GM12878 (cell line): ENCODE results near the gene VSTM4. TPM values are rescaled to one million over a fixed set of nuclear protein-coding genes. Genes with fewer than 3 reads are reported as not detected.

ENCODE experiments used
- ATAC-seq: fragments of 200-7000 bp; cut with Tn5 transposase; 3 replicates; pipeline ENCODE4 v1.9.1; 2020; ENCODE audit warnings: mild to moderate bottlenecking, moderate library complexity
- BruUV-seq: library from RNA; stranded (reverse); fragments of 400-500 nt; replicated peaks from 2 replicates; lab custom pipeline; 2021; lab: Mats Ljungman, UMichigan
- CTCF ChIA-PET: fragments of 300-600 bp; sonication (Branson Sonifier 250); formaldehyde crosslinking; extraction: SDS; loops from one replicate; lab custom pipeline; 2021; ENCODE audit warnings: inconsistent platforms; lab: Yijun Ruan, JAX
- POLR2A ChIA-PET: fragments of 350-600 bp; formaldehyde crosslinking; extraction: SDS; loops from one replicate; lab custom pipeline; 2021; ENCODE audit warnings: inconsistent platforms; lab: Charles Lee
- RAD21 ChIA-PET: fragments of 300-600 bp; sonication (Branson Sonifier 250); formaldehyde crosslinking; loops from one replicate; lab custom pipeline; 2023; ENCODE audit warnings: antibody characterized with exemption; ENCODE audit not compliant: unreplicated experiment; lab: Charles Lee
- SMC1A ChIA-PET: fragments of 300-600 bp; sonication (Branson Sonifier 250); formaldehyde crosslinking; loops from one replicate; lab custom pipeline; 2023; ENCODE audit not compliant: unreplicated experiment, uncharacterized antibody; lab: Charles Lee
- DNase-seq: peaks from one replicate; pipeline ENCODE4 v3.0.0-alpha.2; 2011; ENCODE audit warnings: low read depth, low spot score
- FAIRE-seq: peaks from 3 replicates; lab custom pipeline; 2011; peaks lifted over from hg19 to GRCh38; lab: Jason Lieb, UNC
- H2AFZ ChIP-seq: 2 replicates; pipeline ENCODE4 v1.6.0; 2011; ENCODE audit warnings: low read depth, low read length, control low read depth; ENCODE audit not compliant: control insufficient read depth
- H3K27ac ChIP-seq: 2 replicates; pipeline ENCODE4 v1.5.1; 2011; ENCODE audit warnings: control low read depth; ENCODE audit not compliant: control insufficient read depth, insufficient read depth
- H3K27me3 ChIP-seq, 2 experiments: replicated peaks in 1 of 2; 2 replicates each; pipeline versions ENCODE4 v1.6.0 to v1.6.1; 2011; ENCODE audit warnings: low read length in 1 of 2; ENCODE audit not compliant: control insufficient read depth in 2 of 2, insufficient read depth in 2 of 2
- H3K36me3 ChIP-seq, 2 experiments: 2 replicates each; pipeline ENCODE4 v1.5.1; 2011; ENCODE audit warnings: low read length in 1 of 2; ENCODE audit not compliant: control insufficient read depth in 2 of 2, insufficient read depth in 2 of 2
- H3K4me1 ChIP-seq: 2 replicates; pipeline ENCODE4 v1.6.1; 2011; ENCODE audit warnings: mild to moderate bottlenecking, low read length, moderate library complexity, mixed read lengths; ENCODE audit not compliant: control insufficient read depth, insufficient read depth
- H3K4me2 ChIP-seq: 2 replicates; pipeline ENCODE4 v1.6.0; 2011; ENCODE audit warnings: control low read depth; ENCODE audit not compliant: control insufficient read depth, insufficient read depth
- H3K4me3 ChIP-seq: fragments of 200-600 bp; sonication (generic); 2 replicates; pipeline ENCODE4 v1.5.1; 2016
- H3K79me2 ChIP-seq: 2 replicates; pipeline ENCODE4 v1.6.0; 2011; ENCODE audit warnings: low read length; ENCODE audit not compliant: control insufficient read depth, insufficient read depth
- H3K9ac ChIP-seq: 2 replicates; pipeline ENCODE4 v1.8.0; 2011; ENCODE audit warnings: low read length, control low read depth, mixed read lengths; ENCODE audit not compliant: control insufficient read depth, insufficient read depth
- H3K9me3 ChIP-seq: replicated peaks from 3 replicates; pipeline ENCODE4 v1.5.1; 2011; ENCODE audit warnings: mild to moderate bottlenecking, low read length; ENCODE audit not compliant: control insufficient read depth, insufficient read depth
- H4K20me1 ChIP-seq: 2 replicates; pipeline ENCODE4 v1.6.0; 2011; ENCODE audit not compliant: control insufficient read depth, insufficient read depth
- CREB1 ChIP-seq: IDR thresholded peaks from 2 replicates; pipeline ENCODE4 v1.6.1; 2012; ENCODE audit warnings: low read depth, mild to moderate bottlenecking, inconsistent platforms
- JUNB ChIP-seq: IDR thresholded peaks from 2 replicates; pipeline ENCODE4 v1.6.1; 2016; ENCODE audit warnings: antibody characterized with exemption, mild to moderate bottlenecking
- KLF5 ChIP-seq: fragments of 450-650 bp; IDR thresholded peaks from 2 replicates; pipeline ENCODE4 v1.6.1; 2014; ENCODE audit warnings: mild to moderate bottlenecking; ENCODE audit not compliant: partially characterized antibody
- NFIC ChIP-seq: IDR thresholded peaks from 2 replicates; pipeline ENCODE4 v1.6.1; 2012; ENCODE audit warnings: low read depth, mild to moderate bottlenecking, inconsistent platforms, low read length, moderate library complexity
- PRDM15 ChIP-seq: fragments of 450-650 bp; formaldehyde crosslinking; IDR thresholded peaks from 2 replicates; pipeline ENCODE4 v1.4.0; 2020; ENCODE audit warnings: mild to moderate bottlenecking, moderate library complexity
- RB1 ChIP-seq: fragments of 450-650 bp; formaldehyde crosslinking; IDR thresholded peaks from 2 replicates; pipeline ENCODE4 v1.6.1; 2017; ENCODE audit warnings: mild to moderate bottlenecking, borderline replicate concordance
- RELB ChIP-seq: fragments of 450-650 bp; IDR thresholded peaks from 2 replicates; pipeline ENCODE4 v1.6.1; 2017; ENCODE audit warnings: low read depth, mild to moderate bottlenecking, moderate library complexity
- SREBF1 ChIP-seq: IDR thresholded peaks from 2 replicates; pipeline ENCODE4 v1.6.1; 2012; ENCODE audit warnings: mild to moderate bottlenecking, low read length
- ZBTB40 ChIP-seq: fragments of 450-650 bp; IDR thresholded peaks from 2 replicates; pipeline ENCODE4 v1.6.1; 2016; ENCODE audit warnings: mild to moderate bottlenecking, moderate library complexity, borderline replicate concordance
- ZNF592 ChIP-seq: fragments of 450-650 bp; IDR thresholded peaks from 2 replicates; pipeline ENCODE4 v1.6.1; 2017; ENCODE audit warnings: mild to moderate bottlenecking, moderate library complexity
- WGBS: methylation state at CpG from one replicate; pipeline ENCODE4 v1.1.6; 2016; ENCODE audit warnings: low lambda C conversion rate; ENCODE audit not compliant: insufficient replicate concordance, insufficient coverage; ENCODE audit errors: missing lambda C conversion rate; 5-methylcytosine and 5-hydroxymethylcytosine counted together
- in situ Hi-C: fragments of 300-500 bp; cut with MboI; formaldehyde crosslinking; loops from 9 replicates; pipeline ENCODE4 v1.14.3; 2018; ENCODE audit warnings: mixed read lengths
- intact Hi-C: fragments of 100-400 bp; cut with micrococcal nuclease; formaldehyde crosslinking; loops from one replicate; pipeline ENCODE4 v1.14.2; 2022; ENCODE audit not compliant: unreplicated experiment
- polyA plus RNA-seq, 11 experiments: library from polyadenylated mRNA; depleted of rRNA in 4 of 11; unstranded in 6 of 11; stranded (reverse) in 5 of 11; fragments of >200 nt; fragmentation: Nextera tagmentation in 4 of 11; fragmentation: Illumina TruSeq in 1 of 11; extraction: Ambion mirVana in 4 of 11; extraction: Trizol in 1 of 11; gene quantifications; 1 replicate in 1 of 11; 2 replicates in 10 of 11; pipeline versions ENCODE4 v1.2.1 to v1.2.3, GENCODE V29; 2011 to 2016; ENCODE audit warnings: inconsistent platforms in 2 of 11, missing spikeins in 2 of 11, low read depth in 1 of 11
- total RNA-seq, 4 experiments: library from RNA; depleted of rRNA in 3 of 4; stranded (reverse); fragments of >200 nt in 3 of 4; fragmentation: Illumina TruSeq in 1 of 4; extraction: Trizol in 1 of 4; gene quantifications; 2 replicates each; pipeline versions ENCODE4 v1.2.1 to v1.2.3, GENCODE V29; 2013 to 2021

The VSTM4 gene
- total and polyA plus RNA-seq, 10 of the 15 experiments (the other 5 are each of a cell fraction or from before 2014, with no cell fraction given), result 0.01 to 0.14 (median 0.02) TPM; not detected in 7

- H3K27ac ChIP-seq, result no peak overlapping the region
- H3K4me3 ChIP-seq, result no peak overlapping the region
- no TSS peak for BruUV-seq
- no peaks in the 10 kb centered on the region; the same call in 1 of the 2 replicates for H4K20me1 ChIP-seq
- ChIA-PET CTCF (interaction anchor here (1.9 kb wide), 1 partner anchor 355 kb away, joined by 4 read pairs; no protein-coding TSS in a partner anchor), RAD21 (no interaction called here), SMC1A (interaction anchor here (1.7 kb wide), 1 partner anchor 356 kb away, joined by 5 read pairs; no protein-coding TSS in a partner anchor), POLR2A (no interaction called here)
- intact Hi-C loops (no loop called here), in situ Hi-C loops (no loop called here)
- H3K36me3 ChIP-seq, result no peaks in the 10 kb centered on the region
- H2AFZ ChIP-seq, result no peak overlapping the region
- FAIRE-seq, result no peak
- no peaks in the 10 kb centered on the region for H3K9me3 ChIP-seq
- no peak overlapping the region for H3K9ac ChIP-seq
- WGBS, result 6% methylated on average over 4 of the region's 4 CpGs
- no peak; the same call in 2 of the 3 replicates for ATAC-seq
- DNase-seq, result no peak
- H3K4me2 ChIP-seq, result no peak overlapping the region
- H3K27me3 ChIP-seq, result no peaks in the 10 kb centered on the region; a peak in 1 of 4 replicates
- H3K4me1 ChIP-seq, result no peaks in the 10 kb centered on the region
- no peaks in the 10 kb centered on the region for H3K79me2 ChIP-seq
- no peak for TF ChIP-seq SREBF1
- TF ChIP-seq NFIC, result no peak
- TF ChIP-seq JUNB, result no peak
- no peak for TF ChIP-seq KLF5
- no peak for TF ChIP-seq ZBTB40
- TF ChIP-seq ZNF592, result no peak
- no peak for TF ChIP-seq RELB
- TF ChIP-seq PRDM15, result no peak
- no peak for TF ChIP-seq RB1
- no peak for TF ChIP-seq CREB1
Measured at GRCh38 chr10:49012603-49013002, 102.7 kb downstream of the VSTM4 start.
